K562 (cell line): ENCODE data around the gene WWTR1. TPM values are rescaled to one million over a fixed set of nuclear protein-coding genes. Genes with fewer than 3 reads are reported as not detected.

Source experiments
- CTCFL ChIP-seq: IDR thresholded peaks from 2 replicates; pipeline ENCODE4 v1.6.1; 2011; ENCODE audit warnings: borderline replicate concordance, low read depth, mild to moderate bottlenecking, moderate library complexity, low read length; ENCODE audit not compliant: insufficient read depth, poor library complexity, severe bottlenecking
- HINFP ChIP-seq: fragments of 450-650 bp; conservative IDR thresholded peaks from 2 replicates; pipeline ENCODE4 v1.6.1; 2016; ENCODE audit warnings: missing genetic modification characterization, low read depth, mild to moderate bottlenecking, control low read depth, missing compliant biosample characterization
- HNRNPLL ChIP-seq: fragments of 200-400 bp; formaldehyde crosslinking; IDR thresholded peaks from 2 replicates; pipeline ENCODE4 v1.6.1; 2017; ENCODE audit warnings: low read length, low read depth, mild to moderate bottlenecking; ENCODE audit not compliant: poor library complexity, severe bottlenecking
- LEF1 ChIP-seq: fragments of 450-650 bp; IDR thresholded peaks from 2 replicates; pipeline ENCODE4 v1.6.1; 2016; ENCODE audit warnings: mild to moderate bottlenecking
- MAFK ChIP-seq: IDR thresholded peaks from 2 replicates; pipeline ENCODE4 v1.6.1; 2011; ENCODE audit warnings: low read length, improper control_type of control experiment
- MECOM ChIP-seq: fragments of 250-450 bp; sonication (Bioruptor Pico); IDR thresholded peaks from 2 replicates; pipeline ENCODE4 v1.8.0; 2022; ENCODE audit warnings: inconsistent platforms
- NR0B1 ChIP-seq: fragments of 450-650 bp; IDR thresholded peaks from one replicate; pipeline ENCODE4 v1.6.1; 2018; ENCODE audit warnings: mild to moderate bottlenecking, moderate library complexity; ENCODE audit not compliant: partially characterized antibody
- RAD51 ChIP-seq: fragments of 450-650 bp; IDR thresholded peaks from 2 replicates; pipeline ENCODE4 v1.7.1; 2016; ENCODE audit warnings: low read depth, mild to moderate bottlenecking, borderline replicate concordance
- RFX1 ChIP-seq: fragments of 450-650 bp; IDR thresholded peaks from 2 replicates; pipeline ENCODE4 v1.6.1; 2016; ENCODE audit warnings: mild to moderate bottlenecking, moderate library complexity
- SRSF7 ChIP-seq: fragments of 200-400 bp; formaldehyde crosslinking; optimal IDR thresholded peaks from 2 replicates; pipeline ENCODE3; 2017; ENCODE audit warnings: mild to moderate bottlenecking, low read depth, low read length
- TAF9B ChIP-seq: fragments of 450-650 bp; IDR thresholded peaks from 2 replicates; pipeline ENCODE4 v1.6.1; 2018; ENCODE audit warnings: mild to moderate bottlenecking; ENCODE audit not compliant: partially characterized antibody
- ZEB2 ChIP-seq: fragments of 450-650 bp; IDR thresholded peaks from 2 replicates; pipeline ENCODE4 v1.6.1; 2016
- polyA plus RNA-seq, 8 experiments: library from polyadenylated mRNA; depleted of rRNA in 4 of 8; stranded (reverse) in 5 of 8; unstranded in 3 of 8; fragments of >200 nt; fragmentation: Nextera tagmentation in 2 of 8; fragmentation: Illumina TruSeq in 1 of 8; extraction: Ambion mirVana in 2 of 8; extraction: Trizol in 1 of 8; gene quantifications; 2 replicates each; pipeline versions ENCODE4 v1.2.1 to v1.2.3, GENCODE V29; 2011 to 2014; ENCODE audit warnings: inconsistent platforms in 1 of 8, missing spikeins in 1 of 8
- total RNA-seq, 7 experiments: library from RNA; depleted of rRNA in 6 of 7; stranded (reverse); fragments of >200 nt in 6 of 7; fragmentation: Illumina TruSeq in 2 of 7; extraction: Trizol in 2 of 7; gene quantifications; 2 replicates each; pipeline versions ENCODE4 v1.2.1 to v1.2.3, GENCODE V29; 2011 to 2021; ENCODE audit warnings: low replicate concordance in 1 of 7
- TF ChIP-seq, protein P1 (sequence below), 2 experiments: fragments of 450-650 bp; IDR thresholded peaks; 2 replicates each; pipeline ENCODE4 v1.6.1; 2018; ENCODE audit warnings: mild to moderate bottlenecking in 2 of 2, low read depth in 1 of 2; ENCODE audit not compliant: partially characterized antibody in 2 of 2
- TF ChIP-seq, protein P2 (sequence below): fragments of 450-650 bp; formaldehyde crosslinking; IDR thresholded peaks from 2 replicates; pipeline ENCODE4 v1.4.0; 2020; ENCODE audit warnings: mild to moderate bottlenecking, moderate library complexity

WWTR1 gene
- total and polyA plus RNA-seq, 9 of the 15 experiments (the other 6 are each of a cell fraction or from before 2014, with no cell fraction given) = 0.04 to 1.5 (median 0.60) TPM

- TF ChIP-seq SRSF7 (no peak), MAFK (peak; percentile 53; the same call in 1 of the 2 replicates), TAF9B (no peak), LEF1 (no peak), RAD51 (no peak), CTCFL (no peak), MECOM (no peak), ZEB2 (no peak), HINFP (tag) (no peak), RFX1 (peak; percentile 58), HNRNPLL (no peak), NR0B1 (no peak)
- TF ChIP-seq, protein P1, sequence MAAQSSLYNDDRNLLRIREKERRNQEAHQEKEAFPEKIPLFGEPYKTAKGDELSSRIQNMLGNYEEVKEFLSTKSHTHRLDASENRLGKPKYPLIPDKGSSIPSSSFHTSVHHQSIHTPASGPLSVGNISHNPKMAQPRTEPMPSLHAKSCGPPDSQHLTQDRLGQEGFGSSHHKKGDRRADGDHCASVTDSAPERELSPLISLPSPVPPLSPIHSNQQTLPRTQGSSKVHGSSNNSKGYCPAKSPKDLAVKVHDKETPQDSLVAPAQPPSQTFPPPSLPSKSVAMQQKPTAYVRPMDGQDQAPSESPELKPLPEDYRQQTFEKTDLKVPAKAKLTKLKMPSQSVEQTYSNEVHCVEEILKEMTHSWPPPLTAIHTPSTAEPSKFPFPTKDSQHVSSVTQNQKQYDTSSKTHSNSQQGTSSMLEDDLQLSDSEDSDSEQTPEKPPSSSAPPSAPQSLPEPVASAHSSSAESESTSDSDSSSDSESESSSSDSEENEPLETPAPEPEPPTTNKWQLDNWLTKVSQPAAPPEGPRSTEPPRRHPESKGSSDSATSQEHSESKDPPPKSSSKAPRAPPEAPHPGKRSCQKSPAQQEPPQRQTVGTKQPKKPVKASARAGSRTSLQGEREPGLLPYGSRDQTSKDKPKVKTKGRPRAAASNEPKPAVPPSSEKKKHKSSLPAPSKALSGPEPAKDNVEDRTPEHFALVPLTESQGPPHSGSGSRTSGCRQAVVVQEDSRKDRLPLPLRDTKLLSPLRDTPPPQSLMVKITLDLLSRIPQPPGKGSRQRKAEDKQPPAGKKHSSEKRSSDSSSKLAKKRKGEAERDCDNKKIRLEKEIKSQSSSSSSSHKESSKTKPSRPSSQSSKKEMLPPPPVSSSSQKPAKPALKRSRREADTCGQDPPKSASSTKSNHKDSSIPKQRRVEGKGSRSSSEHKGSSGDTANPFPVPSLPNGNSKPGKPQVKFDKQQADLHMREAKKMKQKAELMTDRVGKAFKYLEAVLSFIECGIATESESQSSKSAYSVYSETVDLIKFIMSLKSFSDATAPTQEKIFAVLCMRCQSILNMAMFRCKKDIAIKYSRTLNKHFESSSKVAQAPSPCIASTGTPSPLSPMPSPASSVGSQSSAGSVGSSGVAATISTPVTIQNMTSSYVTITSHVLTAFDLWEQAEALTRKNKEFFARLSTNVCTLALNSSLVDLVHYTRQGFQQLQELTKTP (IDR thresholded peaks at IDR 0.05; ENCODE audit: low read depth in 1 of 2, partially characterized antibody in 2 of 2) = no peak
- TF ChIP-seq, protein P2, sequence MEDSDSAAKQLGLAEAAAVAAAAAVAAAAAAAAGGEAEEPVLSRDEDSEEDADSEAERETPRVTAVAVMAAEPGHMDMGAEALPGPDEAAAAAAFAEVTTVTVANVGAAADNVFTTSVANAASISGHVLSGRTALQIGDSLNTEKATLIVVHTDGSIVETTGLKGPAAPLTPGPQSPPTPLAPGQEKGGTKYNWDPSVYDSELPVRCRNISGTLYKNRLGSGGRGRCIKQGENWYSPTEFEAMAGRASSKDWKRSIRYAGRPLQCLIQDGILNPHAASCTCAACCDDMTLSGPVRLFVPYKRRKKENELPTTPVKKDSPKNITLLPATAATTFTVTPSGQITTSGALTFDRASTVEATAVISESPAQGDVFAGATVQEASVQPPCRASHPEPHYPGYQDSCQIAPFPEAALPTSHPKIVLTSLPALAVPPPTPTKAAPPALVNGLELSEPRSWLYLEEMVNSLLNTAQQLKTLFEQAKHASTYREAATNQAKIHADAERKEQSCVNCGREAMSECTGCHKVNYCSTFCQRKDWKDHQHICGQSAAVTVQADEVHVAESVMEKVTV (CRISPR knock-in tag) = no peak
These were observed 121.4 kb downstream of the WWTR1 start (continued) for GRCh38 chr3:149536429-149536828.
